GM23248 (cell line): ENCODE results near the gene NKAIN2. TPM values are rescaled to one million over a fixed set of nuclear protein-coding genes. Genes with fewer than 3 reads are reported as not detected.

Source experiments
- DNase-seq: peaks from one replicate; pipeline ENCODE4 v3.0.0-alpha.2; 2015
- H2AFZ ChIP-seq: fragments of 200-600 bp; sonication (generic); 2 replicates; pipeline ENCODE4 v1.6.1; 2016; ENCODE audit warnings: antibody characterized with exemption
- H3F3A ChIP-seq: fragments of 200-600 bp; sonication (generic); 2 replicates; pipeline ENCODE4 v1.6.1; 2016; ENCODE audit warnings: mild to moderate bottlenecking, antibody characterized with exemption, mixed run types; ENCODE audit not compliant: insufficient read depth
- H3K27ac ChIP-seq: fragments of 200-600 bp; sonication (generic); 2 replicates; pipeline ENCODE4 v1.5.1; 2016; ENCODE audit warnings: mild to moderate bottlenecking
- H3K27me3 ChIP-seq: fragments of 200-600 bp; sonication (generic); replicated peaks from 2 replicates; pipeline ENCODE4 v1.6.1; 2016; ENCODE audit warnings: mild to moderate bottlenecking; ENCODE audit not compliant: insufficient read depth
- H3K36me3 ChIP-seq: fragments of 200-600 bp; sonication (generic); 2 replicates; pipeline ENCODE4 v1.6.1; 2016; ENCODE audit warnings: low read depth, mild to moderate bottlenecking
- H3K4me1 ChIP-seq: fragments of 200-600 bp; sonication (generic); 2 replicates; pipeline ENCODE4 v1.6.1; 2016; ENCODE audit warnings: mild to moderate bottlenecking; ENCODE audit not compliant: insufficient read depth
- H3K4me2 ChIP-seq: fragments of 200-600 bp; sonication (generic); one replicate; pipeline ENCODE4 v1.6.1; 2016; ENCODE audit warnings: mild to moderate bottlenecking; ENCODE audit not compliant: unreplicated experiment
- H3K4me3 ChIP-seq: fragments of 200-600 bp; sonication (generic); 2 replicates; pipeline ENCODE4 v1.5.1; 2016; ENCODE audit warnings: mild to moderate bottlenecking
- H3K79me2 ChIP-seq: fragments of 200-600 bp; sonication (generic); 2 replicates; pipeline ENCODE4 v1.6.1; 2016; ENCODE audit warnings: mild to moderate bottlenecking; ENCODE audit not compliant: insufficient read depth
- H3K9ac ChIP-seq: fragments of 200-600 bp; sonication (generic); 2 replicates; pipeline ENCODE4 v1.6.1; 2016; ENCODE audit warnings: mild to moderate bottlenecking
- H3K9me2 ChIP-seq: fragments of 200-600 bp; sonication (generic); 2 replicates; pipeline ENCODE4 v1.6.1; 2016; ENCODE audit warnings: mixed run types, mild to moderate bottlenecking, moderate library complexity; ENCODE audit not compliant: insufficient read depth
- H3K9me3 ChIP-seq: fragments of 200-600 bp; sonication (generic); one replicate; pipeline ENCODE4 v1.6.1; 2017; ENCODE audit warnings: low read depth
- H4K20me1 ChIP-seq: fragments of 200-600 bp; sonication (generic); 2 replicates; pipeline ENCODE4 v1.6.0; 2016; ENCODE audit not compliant: insufficient read depth
- EZH2 ChIP-seq: fragments of 200-600 bp; sonication (generic); IDR thresholded peaks from 2 replicates; pipeline ENCODE4 v1.6.1; 2018; ENCODE audit warnings: antibody characterized with exemption, mild to moderate bottlenecking; ENCODE audit not compliant: insufficient read depth, poor library complexity, severe bottlenecking
- EZH2phosphoT487 ChIP-seq: fragments of 200-600 bp; sonication (generic); IDR thresholded peaks from 2 replicates; pipeline ENCODE4 v1.6.1; 2018; ENCODE audit warnings: antibody characterized with exemption, moderate library complexity, mild to moderate bottlenecking, low read depth; ENCODE audit not compliant: insufficient read depth
- WGBS, 2 experiments: methylation state at CpG; one replicate each; pipeline ENCODE4 v1.1.6; 2015 to 2017; ENCODE audit warnings: low lambda C conversion rate in 2 of 2, low coverage in 1 of 2; ENCODE audit errors: missing lambda C conversion rate in 2 of 2; 5-methylcytosine and 5-hydroxymethylcytosine counted together
- in situ Hi-C: fragments of 300-500 bp; cut with MboI; formaldehyde crosslinking; loops from 2 replicates; pipeline ENCODE4 v1.15.0; 2020
- polyA plus RNA-seq: library from polyadenylated mRNA; unstranded; fragments of >200 nt; fragmentation: Nextera tagmentation; extraction: Ambion mirVana; gene quantifications from 2 replicates; pipeline ENCODE4 v1.2.1, GENCODE V29; 2016
- total RNA-seq: library from RNA; depleted of rRNA; stranded (reverse); fragments of >200 nt; shearing (Covaris generic); gene quantifications from 2 replicates; pipeline ENCODE4 v1.2.3, GENCODE V29; 2014

The NKAIN2 gene
- total and polyA plus RNA-seq, 2 experiments from 2014 or later = not detected

DNA sequence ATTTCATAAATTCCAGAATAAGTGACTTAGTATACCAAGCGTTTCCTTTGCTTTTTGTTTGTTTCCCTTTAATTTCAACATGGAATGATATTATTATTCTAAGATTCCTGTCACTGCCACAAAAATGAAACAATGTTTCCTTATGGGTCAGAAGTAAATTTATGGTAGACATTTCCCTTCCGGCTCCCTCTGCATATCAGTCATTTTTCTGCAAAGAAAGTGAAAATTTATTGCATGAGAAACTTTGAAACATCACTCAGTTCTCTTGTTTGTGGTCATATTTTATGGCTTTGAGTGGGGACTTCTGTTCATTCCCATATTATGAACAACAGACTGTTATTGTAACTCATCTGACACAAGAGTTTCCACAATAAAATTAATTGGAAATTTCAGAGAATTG is 97.8 kb downstream of the NKAIN2 start:
- Histone ChIP-seq H3K9ac (no peak overlapping the region), H3K36me3 (no peaks in the 10 kb centered on the region), H3K27ac (no peak overlapping the region), H3K4me3 (no peak overlapping the region), H3K9me3 (no peaks in the 10 kb centered on the region), H2AFZ (no peak overlapping the region), H3K9me2 (no peaks in the 10 kb centered on the region), H3K4me1 (no peaks in the 10 kb centered on the region), H3K4me2 (no peak overlapping the region), H3K79me2 (no peaks in the 10 kb centered on the region), H4K20me1 (no peaks in the 10 kb centered on the region), H3K27me3 (no peaks in the 10 kb centered on the region), H3F3A (no peaks in the 10 kb centered on the region)
- WGBS, 2 experiments = 9 to 14% methylated on average over 2 of the region's 2 CpGs
- in situ Hi-C loops = no loop called here
- DNase-seq = no peak
- TF ChIP-seq EZH2phosphoT487 (no peak), EZH2 (no peak)

DNA sequence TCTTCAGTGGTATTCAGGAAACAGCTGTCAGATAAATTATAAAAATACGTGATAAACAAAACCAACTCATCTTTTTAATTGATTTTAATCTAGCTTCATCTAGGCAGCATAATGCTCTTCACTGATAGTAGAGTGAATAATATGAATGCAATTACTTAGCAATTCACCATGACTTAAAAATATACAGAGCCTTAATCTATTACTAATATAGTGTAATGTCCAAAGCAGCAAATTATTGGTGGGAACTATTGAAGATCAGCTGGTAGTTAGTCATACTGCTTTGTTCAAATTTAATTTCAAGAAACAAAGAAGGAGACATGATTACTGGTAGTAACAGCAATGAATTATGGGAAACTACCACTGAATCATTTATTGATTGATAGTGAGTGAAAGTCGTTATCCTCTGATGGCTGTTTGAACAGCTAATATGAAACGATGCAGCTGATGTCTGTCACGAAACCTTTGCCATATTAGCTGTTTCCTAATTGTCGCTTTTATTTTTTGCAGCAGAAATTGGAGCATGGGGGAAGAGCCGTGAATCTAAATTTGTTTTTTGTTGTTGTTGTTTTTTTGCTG is 99.2 kb downstream of the NKAIN2 start:
- no peak overlapping the region for H2AFZ ChIP-seq
- H4K20me1 ChIP-seq = no peaks in the 10 kb centered on the region
- TF ChIP-seq EZH2 (no peak), EZH2phosphoT487 (no peak)
- no peaks in the 10 kb centered on the region for H3K36me3 ChIP-seq
- H3F3A ChIP-seq = no peaks in the 10 kb centered on the region
- no peaks in the 10 kb centered on the region for H3K9me2 ChIP-seq
- in situ Hi-C loops = no loop called here
- WGBS, 2 experiments = 35 to 36% methylated on average over 6 of the region's 6 CpGs
- no peak overlapping the region for H3K4me3 ChIP-seq
- DNase-seq = no peak
- no peaks in the 10 kb centered on the region for H3K79me2 ChIP-seq
- no peaks in the 10 kb centered on the region for H3K27me3 ChIP-seq
- H3K9me3 ChIP-seq = no peaks in the 10 kb centered on the region
- H3K9ac ChIP-seq = no peak overlapping the region
- no peaks in the 10 kb centered on the region for H3K4me1 ChIP-seq
- no peak overlapping the region for H3K4me2 ChIP-seq
- H3K27ac ChIP-seq = no peak overlapping the region

DNA sequence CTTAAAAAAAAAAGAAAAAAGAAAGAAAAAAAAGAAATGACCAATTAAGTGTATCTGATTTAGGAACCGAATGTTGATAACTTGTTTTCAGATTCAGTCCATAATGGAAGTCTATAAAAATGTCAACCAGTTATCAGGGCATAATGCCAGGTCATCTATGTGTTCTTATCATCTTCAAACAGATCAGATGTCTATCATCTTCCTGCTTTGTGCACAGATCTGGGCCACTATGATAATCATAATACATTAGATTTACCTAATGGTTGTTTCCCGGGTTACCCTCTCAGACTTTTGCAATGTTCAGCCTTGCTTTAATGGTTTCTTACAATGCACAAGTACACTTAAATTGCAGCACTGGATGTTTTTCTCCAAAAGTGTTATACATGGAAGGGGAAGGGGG is 100.6 kb downstream of the NKAIN2 start:
- H3K4me3 ChIP-seq = no peak overlapping the region
- no peaks in the 10 kb centered on the region for H3K4me1 ChIP-seq
- no peak overlapping the region for H3K4me2 ChIP-seq
- H3K27ac ChIP-seq = no peak overlapping the region
- no peaks in the 10 kb centered on the region for H3K36me3 ChIP-seq
- no peaks in the 10 kb centered on the region for H4K20me1 ChIP-seq
- DNase-seq = no peak
- H3K9me2 ChIP-seq = no peaks in the 10 kb centered on the region
- in situ Hi-C loops = no loop called here
- no peaks in the 10 kb centered on the region for H3K27me3 ChIP-seq
- H2AFZ ChIP-seq = no peak overlapping the region
- no peaks in the 10 kb centered on the region for H3K79me2 ChIP-seq
- no peak overlapping the region for H3K9ac ChIP-seq
- H3F3A ChIP-seq = no peaks in the 10 kb centered on the region
- no peak for TF ChIP-seq EZH2phosphoT487
- no peak for TF ChIP-seq EZH2
- WGBS, 2 experiments = 56 to 57% methylated on average over 2 of the region's 2 CpGs
- no peaks in the 10 kb centered on the region for H3K9me3 ChIP-seq

DNA sequence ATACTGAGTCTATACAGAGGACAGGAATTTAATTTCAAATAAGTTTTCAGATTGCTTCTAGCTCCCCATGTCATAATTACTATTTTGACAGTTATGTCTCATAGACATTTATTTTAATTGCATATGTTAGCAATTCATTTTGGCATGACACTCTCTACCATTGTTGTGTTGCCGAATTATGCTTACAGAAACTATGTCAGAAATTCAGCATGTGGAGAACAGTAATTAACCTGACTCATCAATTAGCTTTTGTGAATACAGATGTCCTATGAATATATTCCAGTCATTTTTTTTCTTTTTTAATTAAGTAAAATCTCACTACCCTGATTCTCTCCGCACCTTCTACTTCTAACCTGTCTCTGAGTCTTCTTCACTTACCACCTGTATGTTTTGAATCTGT is 105.1 kb downstream of the NKAIN2 start:
- WGBS, 2 experiments = 33 to 41% methylated on average over 2 of the region's 2 CpGs
- no peaks in the 10 kb centered on the region for H3K9me3 ChIP-seq
- in situ Hi-C loops = no loop called here
- H3F3A ChIP-seq = no peaks in the 10 kb centered on the region
- DNase-seq = no peak
- H2AFZ ChIP-seq = no peak overlapping the region
- no peak overlapping the region for H3K27ac ChIP-seq
- no peaks in the 10 kb centered on the region for H3K79me2 ChIP-seq
- H3K4me1 ChIP-seq = no peaks in the 10 kb centered on the region
- H3K9ac ChIP-seq = no peak overlapping the region
- H3K36me3 ChIP-seq = no peaks in the 10 kb centered on the region
- no peaks in the 10 kb centered on the region for H4K20me1 ChIP-seq
- no peak overlapping the region for H3K4me2 ChIP-seq
- TF ChIP-seq EZH2phosphoT487 = no peak
- no peak for TF ChIP-seq EZH2
- no peak overlapping the region for H3K4me3 ChIP-seq
- H3K9me2 ChIP-seq = no peaks in the 10 kb centered on the region
- H3K27me3 ChIP-seq = no peaks in the 10 kb centered on the region

DNA sequence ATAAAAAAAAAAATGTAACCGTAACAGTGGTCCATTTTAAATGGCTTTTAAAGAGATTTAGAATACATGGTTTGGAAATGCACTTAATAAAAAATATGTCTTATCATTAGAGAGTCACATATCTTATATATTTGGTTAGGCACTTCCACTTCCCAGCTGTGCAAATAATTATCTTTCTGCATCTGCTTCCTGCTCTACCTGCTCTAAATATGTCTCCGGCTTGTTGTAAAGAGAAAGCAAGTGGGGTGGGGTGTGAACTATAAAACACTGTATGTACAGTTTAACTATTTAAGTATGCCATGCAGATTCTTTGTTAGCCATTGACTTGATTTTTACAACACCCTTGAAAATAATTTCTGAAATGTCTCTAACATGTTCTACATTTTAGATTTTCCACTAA is 106.3 kb downstream of the NKAIN2 start:
- Histone ChIP-seq H3K27ac (no peak overlapping the region), H3K4me2 (no peak overlapping the region), H2AFZ (no peak overlapping the region), H4K20me1 (no peaks in the 10 kb centered on the region), H3F3A (no peaks in the 10 kb centered on the region), H3K27me3 (no peaks in the 10 kb centered on the region), H3K4me1 (no peaks in the 10 kb centered on the region), H3K9me2 (no peaks in the 10 kb centered on the region), H3K36me3 (no peaks in the 10 kb centered on the region), H3K79me2 (no peaks in the 10 kb centered on the region), H3K9me3 (no peaks in the 10 kb centered on the region), H3K9ac (no peak overlapping the region), H3K4me3 (no peak overlapping the region)
- DNase-seq = no peak
- TF ChIP-seq EZH2 (no peak), EZH2phosphoT487 (no peak)
- in situ Hi-C loops = no loop called here
- 49 to 65% methylated on average over 2 of the region's 2 CpGs for WGBS, 2 experiments
